GM19455 (cell line): ENCODE measurements around the gene ZNF771.
"Not testable (repeated sequence)": the region's sequence is repeated elsewhere in the genome, so short reads cannot be mapped to it uniquely, and the experiment has no call there.

ENCODE experiments used
- ATAC-seq: cut with Tn5 transposase; IDR thresholded peaks from one replicate; pipeline ENCODE4 v1.9.1; 2021; ENCODE audit not compliant: unreplicated experiment

Gene ZNF771

GRCh38 chr16:30458561-30459394 is 51.4 kb downstream of the ZNF771 start:
- ATAC-seq, result peak; percentile 78

- ATAC-seq, result no peak
Measured at GRCh38 chr16:30459456-30459855, 52.0 kb downstream of the ZNF771 start.

GRCh38 chr16:30461426-30461825 is 54.0 kb downstream of the ZNF771 start:
- not testable (repeated sequence) for ATAC-seq

- no peak for ATAC-seq
Measured at GRCh38 chr16:30464078-30464477, 56.7 kb downstream of the ZNF771 start.
